ENCODE results near the gene MRPS18A.
"Not testable (repeated sequence)": the region's sequence is repeated elsewhere in the genome, so short reads cannot be mapped to it uniquely, and the experiment has no call there.

Gene MRPS18A

DNA sequence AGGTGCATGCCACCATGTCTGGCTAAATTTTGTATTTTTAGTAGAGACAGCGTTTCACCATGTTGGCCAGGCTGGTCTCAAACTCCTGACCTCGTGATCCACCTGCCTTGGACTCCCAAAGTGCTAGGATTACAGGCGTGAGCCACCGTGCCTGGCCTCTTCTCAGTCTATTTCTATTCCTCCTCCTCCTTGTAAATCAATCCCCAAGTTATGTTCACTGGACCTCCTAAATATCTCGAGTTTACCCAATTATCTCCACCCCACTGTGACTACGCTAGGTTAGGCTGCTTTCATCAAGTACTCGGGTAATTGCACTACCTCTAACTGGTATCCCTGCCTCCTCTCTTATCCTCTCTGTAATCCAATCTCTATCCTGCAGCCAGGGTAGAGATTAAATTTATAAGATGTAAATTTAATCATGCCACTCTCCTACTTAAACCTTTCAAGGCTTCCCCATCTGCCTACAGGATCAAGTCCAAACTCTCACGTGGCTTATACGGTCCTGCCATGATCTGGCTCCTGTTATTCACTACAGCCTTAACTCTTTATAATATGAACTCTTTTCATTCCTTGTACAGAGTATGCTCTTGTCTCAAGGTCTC, 52.8 kb downstream of the MRPS18A start:
- DNase-seq (ENCODE audit: low spot score), result no peak

DNA sequence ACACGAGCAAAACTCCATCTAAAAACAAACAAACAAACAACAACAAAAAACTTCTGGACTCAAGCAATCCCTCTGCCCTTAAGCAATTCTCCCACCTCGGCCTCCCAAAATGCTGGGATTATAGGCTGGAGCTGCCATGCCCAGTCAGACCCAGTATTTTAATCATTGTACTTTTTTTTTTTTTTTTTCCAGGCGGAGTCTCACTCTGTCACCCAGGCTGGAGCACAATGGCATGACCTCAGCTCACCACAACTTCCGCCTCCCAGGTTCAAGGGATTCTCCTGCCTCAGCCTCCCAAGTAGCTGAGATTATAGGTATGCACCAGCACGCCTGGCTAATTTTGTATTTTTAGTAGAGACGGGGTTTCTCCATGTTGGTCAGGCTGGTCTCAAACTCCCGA, 54.6 kb downstream of the MRPS18A start:
- not testable (repeated sequence) for DNase-seq (ENCODE audit: low spot score)

DNA sequence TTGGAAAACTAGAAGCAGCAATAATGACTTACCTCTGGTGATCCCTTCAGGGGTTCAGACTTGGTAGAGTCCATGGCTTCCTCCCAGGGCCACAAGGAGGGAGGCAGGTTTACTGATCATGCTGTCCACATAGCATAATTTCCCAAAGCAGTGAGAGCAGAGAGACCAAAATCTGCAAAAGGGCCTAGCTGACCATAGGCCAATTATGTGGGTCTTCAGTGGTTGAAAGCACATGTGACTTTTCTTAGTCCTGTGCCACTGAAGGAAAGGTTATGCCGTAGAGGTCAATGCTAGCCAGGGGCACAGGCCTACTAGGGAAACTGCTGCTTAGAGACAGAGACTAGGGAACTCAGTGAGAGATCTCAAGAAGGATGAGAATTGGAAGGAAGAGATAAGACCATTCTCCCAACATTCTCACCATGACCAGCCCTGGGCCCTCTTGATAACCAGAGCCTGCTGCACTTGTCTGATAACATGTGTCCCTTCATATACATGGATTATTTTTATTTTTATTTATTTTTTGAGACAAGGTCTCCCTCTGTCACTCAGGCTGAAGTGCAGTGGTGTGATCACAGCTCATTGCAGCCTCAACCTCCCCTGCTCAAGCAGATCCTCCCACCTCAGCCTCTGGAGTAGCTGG, 56.5 kb downstream of the MRPS18A start:
- no peak for DNase-seq (ENCODE audit: low spot score)

DNA sequence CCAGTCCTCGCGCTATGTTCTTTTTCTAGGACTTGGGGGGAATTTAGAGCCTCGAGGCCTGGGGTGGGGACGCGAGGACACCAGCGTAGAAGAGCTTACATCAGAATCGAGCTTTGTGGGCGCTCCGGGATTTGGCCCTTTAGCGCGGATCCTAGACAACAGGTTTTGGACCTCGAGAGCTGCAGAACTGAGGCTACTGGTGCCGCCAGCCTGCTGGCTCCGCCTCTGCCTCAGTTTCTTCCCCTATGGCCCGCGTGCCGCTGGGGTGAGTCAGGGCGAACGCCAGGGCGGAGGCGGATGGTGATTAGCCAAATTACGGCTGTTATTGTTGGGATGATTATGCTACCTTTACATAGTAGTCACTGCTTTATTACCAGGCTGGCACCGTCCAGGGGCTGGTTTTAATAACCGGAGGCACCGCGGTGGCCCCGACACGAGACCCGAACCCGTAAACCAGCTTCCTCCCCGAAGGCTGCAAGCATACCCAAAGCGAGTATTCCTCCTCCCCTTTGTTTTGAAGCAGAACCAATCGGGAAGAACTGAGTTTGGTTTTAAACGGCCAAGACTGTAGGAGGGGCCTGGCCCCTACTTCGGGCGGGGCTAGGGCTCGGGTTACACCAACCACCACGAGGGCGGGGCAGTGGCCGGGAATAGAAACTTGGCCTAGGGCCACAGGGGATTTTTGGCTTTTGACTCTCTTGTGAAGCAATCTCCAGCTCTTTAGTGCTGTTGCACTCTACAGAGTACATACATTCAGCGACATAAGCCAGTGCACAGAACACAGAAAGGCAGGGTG, 57.9 kb downstream of the MRPS18A start:
- DNase-seq (ENCODE audit: low spot score), result peak; percentile 93

DNA sequence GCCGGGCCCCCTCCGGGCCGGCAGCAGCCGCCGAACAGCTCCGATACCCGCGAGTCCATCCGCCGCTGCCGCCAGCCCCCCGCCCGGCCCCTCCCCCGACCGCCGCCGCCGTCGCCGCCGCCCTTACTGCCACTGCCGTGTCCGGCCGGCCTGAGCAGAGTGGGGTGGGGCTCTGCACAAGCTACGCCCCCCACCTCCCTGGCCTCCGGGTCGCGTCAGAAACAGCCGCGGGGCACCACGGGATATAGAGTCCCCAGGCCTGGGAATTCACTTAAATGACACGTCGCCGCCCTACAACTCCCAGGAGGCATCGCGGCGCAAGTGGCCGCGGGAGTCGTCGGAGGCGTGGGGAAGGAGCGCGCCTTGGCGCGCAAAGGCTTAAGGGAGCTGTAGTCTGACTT, 58.5 kb downstream of the MRPS18A start, which contains the start of gene GTPBP2:
TSS of gene GTPBP2 (minus strand) at position 161 of the 401 bp plus-strand sequence. CDS start at position 59, 102 bp downstream.
- peak; percentile 95 for DNase-seq (ENCODE audit: low spot score)

DNA sequence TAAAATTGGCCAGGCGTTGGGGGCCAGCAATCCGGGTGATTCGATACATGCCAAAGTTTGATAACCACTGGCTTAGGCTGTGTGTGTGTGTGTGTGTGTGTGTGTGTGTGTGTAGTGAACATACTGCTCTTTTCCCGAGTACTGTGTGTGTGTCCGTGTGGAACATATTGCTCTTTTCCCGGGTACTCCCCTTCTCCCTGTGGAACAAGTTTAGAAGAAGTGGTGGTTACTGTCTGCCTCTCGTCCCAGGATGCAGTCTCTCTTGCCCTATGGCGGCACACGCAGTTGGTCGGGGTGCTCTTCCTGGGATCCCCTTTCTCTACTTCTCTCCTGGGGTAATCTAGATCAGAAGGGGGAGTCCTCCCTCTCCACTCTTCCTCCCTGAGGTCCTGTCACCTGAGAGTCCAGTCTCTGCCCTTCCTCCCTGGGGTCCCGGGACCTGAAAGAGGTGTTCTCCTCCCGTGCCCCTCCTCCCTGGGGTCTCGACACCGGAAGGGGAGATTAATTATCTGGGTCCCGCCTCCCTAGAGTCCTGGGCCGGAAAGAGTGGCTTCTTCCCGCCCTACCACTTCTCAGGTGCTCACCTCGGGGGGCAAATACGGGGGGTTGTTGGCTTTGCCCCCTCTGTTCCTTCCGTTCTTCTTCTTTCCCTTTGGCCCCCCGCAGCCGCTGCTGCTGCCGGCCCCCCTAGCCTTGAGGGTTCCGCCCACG, 59.0 kb downstream of the MRPS18A start:
- DNase-seq (ENCODE audit: low spot score), result peak; percentile 42

DNA sequence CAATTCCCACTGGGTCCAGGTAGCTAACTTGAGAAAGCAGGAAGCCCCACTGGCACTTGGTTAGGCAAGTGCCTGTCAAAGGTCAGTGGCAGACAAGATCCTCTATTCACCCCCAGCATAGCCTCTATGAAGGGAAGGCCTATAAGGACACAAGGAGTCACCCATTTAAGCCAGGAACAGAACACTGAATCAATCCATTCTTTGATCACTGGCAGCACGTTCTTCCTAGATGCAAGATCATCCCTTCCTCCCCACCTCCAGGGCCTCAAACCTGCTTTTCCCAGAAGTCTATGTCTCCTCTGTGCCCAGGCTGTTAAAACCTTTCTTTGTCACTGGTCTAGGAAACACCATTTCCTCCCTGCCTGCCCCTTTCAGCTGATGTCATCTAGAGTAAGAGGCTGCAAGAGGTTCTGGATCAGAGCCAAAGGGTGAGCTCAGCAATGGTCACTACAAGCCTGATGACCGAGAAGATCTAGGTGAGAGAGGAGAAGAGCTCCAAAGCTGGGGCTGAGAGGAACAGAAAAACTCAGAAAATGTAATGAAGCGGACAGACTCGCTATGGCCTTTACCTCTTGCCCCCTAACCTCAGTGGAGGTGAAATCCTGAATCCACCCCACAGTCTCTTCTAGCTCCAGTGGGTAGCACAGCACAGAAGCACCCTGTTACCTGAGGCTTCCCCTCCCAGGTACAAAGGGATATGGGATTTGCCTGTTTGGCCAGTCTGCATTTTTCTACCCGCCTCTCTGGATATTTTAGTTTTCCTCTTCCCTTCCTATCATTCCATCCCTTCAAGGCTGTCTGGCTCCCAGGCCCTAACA, 60.4 kb downstream of the MRPS18A start:
- DNase-seq (ENCODE audit: low spot score), result no peak

DNA sequence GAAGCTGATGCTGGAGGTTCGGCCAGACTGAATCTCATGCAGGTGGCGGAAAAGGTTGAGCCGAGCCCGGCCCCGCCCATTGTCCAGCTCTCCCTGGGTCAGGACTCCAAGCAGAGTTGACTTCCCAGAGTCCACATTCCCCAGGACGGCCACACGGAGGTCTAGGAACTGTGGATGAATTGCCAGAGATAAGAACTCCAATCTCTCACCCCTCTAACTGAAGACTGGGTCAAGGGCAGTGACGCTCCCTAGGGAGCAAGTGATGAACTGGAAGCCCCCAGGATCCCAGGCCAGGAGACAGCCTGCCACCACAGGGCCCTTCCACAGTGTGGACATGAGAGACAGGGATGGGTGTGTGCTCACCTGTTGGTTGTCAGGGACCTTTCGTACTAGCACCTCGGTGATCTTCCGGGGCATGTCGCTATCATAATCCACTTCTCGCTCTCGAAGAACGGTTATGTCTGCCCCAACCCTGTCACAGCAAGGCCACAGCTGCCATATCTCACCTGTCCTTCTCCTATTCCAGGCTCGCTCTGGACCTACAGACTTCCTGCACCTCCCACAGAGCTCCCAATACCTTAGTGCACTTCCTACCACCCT, 62.1 kb downstream of the MRPS18A start:
- no peak for DNase-seq (ENCODE audit: low spot score)

DNA sequence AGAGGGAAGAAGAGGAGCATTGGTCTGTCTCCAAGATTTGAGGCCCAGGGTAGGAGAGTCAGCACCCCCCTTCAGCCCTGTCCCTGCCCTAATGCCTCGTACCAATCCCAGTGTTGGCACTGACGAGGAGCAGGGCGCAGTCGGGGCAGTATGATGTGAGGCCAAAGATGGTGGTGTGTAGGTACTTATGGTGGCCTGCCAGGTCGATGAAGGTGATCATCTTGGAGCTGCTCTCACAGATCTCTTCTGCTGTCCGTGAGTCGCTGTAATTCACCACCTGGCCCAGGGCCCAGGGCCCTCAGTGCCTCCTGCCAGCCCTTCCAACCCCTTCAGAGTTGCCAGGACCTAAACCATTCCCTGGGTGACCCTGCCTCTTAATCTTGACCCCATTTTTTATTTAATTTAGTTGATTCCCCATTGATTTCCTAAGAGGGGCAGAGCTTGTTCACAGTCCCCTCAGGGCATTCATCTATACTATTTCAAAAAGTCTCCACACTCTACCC, 62.8 kb downstream of the MRPS18A start:
- DNase-seq (ENCODE audit: low spot score), result no peak

DNA sequence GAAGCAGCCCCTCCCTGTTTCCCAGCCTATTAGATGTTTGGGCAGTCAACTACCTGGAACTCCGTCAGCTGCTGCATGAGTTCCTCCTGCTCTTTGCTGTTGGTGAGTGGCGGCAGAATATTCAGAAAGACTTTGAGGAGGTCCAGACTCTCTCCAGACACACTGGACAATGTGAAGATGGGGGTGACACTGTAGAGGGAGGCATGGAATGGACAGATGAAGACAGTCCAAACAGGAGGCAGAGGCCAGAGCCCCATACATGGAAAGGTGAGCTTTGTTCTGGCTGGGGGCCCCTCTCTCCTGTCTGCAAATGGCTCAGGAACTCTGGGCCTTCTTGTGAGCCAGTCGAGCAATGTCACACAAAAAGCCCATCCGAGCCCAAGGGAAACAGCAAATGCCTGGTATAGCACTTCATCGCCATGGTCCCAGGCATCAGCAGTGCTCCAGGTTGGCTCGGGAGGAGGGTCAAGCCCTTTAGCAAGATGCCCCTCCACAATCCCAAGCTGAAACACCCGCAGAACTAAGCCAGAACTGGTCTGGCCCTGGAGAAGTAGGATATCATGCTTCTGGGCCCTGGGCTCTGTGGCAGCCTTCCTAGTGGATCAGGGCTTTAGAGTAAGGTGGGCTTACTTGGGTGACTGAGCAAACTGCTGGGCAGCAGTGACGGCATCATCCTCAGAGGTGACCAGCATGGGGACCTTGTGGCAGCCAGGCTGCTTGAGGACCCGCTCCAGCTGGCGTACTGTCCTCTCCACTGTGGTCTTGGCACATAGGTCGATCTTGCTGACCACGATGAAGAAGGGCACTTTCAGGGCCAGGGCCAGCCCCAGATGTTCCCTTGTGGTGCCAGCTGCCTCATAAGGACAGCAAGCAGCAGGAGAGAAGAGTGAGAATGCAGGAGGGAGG, 63.5 kb downstream of the MRPS18A start:
- no peak for DNase-seq (ENCODE audit: low spot score)

DNA sequence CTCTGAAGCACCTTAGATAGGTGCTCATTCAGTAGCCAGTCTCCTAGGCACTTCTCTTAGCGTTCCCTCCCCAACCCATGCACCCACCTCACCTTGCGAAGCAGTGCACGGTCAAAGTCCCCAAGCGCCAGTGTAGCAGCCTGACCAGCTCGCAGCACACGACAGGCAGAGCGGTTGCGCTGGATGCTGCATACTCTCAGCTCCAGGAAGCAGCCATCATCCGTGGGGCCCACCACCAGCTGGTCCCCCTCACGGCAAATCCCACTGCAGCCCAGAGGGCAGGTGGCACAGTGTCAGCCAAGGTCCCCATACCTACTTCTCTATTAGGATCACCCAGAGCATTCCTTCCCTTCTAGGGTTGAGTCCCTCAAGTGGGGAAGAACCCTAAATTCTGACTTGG, 65.0 kb downstream of the MRPS18A start:
- no peak for DNase-seq (ENCODE audit: low spot score)

DNA sequence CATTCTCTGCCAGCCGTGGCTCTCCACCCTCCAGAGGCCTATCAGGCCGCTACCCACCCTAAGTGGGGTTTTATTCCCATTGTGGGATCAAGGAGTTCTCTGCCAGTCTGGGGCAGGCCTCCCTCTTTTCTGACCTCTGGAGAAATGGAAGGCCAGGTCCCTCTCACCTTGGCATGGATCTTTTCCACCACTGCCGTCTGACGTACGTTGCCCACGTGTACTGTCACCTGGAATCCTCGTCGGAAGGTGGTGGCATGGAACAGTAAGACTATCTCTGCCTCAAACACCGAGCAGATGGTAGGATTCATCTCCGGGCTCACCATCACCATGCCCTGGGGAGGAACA, 65.8 kb downstream of the MRPS18A start:
- DNase-seq (ENCODE audit: low spot score), result no peak

Measured in CD4-positive, alpha-beta T cell treated with Interleukin-15 for 4 hours (primary cell).